Stimulated activated CD4-positive, alpha-beta T cell treated with anti-CD3 and anti-CD28 coated beads, Interleukin-12 subunit alpha, Interleukin-12 subunit beta, amount 100 ng/mL, for 4 hours (primary cell): Measurements from ENCODE around the gene BLVRB.
"Not testable (repeated sequence)": the region's sequence is repeated elsewhere in the genome, so short reads cannot be mapped to it uniquely, and the experiment has no call there.

Source experiments
- DNase-seq: peaks from one replicate; pipeline ENCODE4 v3.0.0-alpha.2; 2020

Gene BLVRB

GRCh38 chr19:40465557-40466218 is at the start of gene BLVRB:
TSS of gene BLVRB (minus strand) at chr19:40465745. CDS start at chr19:40465688, 57 bp downstream.
- DNase-seq: peak; percentile 100

GRCh38 chr19:40513741-40514315 is 48.3 kb upstream of the BLVRB start:
- no peak for DNase-seq

- no peak for DNase-seq
These were observed 47.8 kb upstream of the BLVRB start for GRCh38 chr19:40513345-40513678.

GRCh38 chr19:40512473-40513344 is 47.2 kb upstream of the BLVRB start:
- DNase-seq: no peak

- DNase-seq: no peak
These were observed 46.5 kb upstream of the BLVRB start for GRCh38 chr19:40512110-40512472.

- DNase-seq: no peak
These were observed 45.9 kb upstream of the BLVRB start for GRCh38 chr19:40511487-40511886.

DNA sequence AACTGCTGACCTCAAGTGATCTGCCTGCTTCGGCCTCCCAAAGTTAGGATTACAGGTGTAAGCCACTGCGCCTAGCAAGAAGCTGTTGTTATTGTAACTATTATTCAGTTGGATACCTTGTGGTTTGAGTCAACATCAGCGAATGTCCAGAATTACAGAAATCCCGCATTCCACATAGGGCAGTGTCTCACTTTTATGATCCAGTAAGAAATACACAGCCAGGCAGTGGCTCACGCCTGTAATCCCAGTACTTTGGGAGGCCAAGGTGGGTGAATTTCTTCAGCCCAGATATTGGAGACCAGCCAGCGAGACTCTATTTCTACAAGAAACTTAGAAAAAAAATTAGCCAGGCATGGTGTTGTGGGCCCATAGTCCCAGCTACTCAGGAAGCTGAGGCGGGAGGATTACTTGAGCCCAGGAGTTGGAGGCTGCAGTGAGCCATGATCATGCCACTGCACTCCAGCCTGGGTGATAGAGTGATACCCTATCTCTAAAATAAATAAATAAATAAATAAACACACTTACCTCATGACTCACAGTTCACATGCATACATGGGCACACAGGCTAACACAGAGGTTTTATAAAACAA is 45.1 kb upstream of the BLVRB start:
- DNase-seq: no peak

- no peak for DNase-seq
These were observed 43.3 kb upstream of the BLVRB start for GRCh38 chr19:40508739-40509260.

DNA sequence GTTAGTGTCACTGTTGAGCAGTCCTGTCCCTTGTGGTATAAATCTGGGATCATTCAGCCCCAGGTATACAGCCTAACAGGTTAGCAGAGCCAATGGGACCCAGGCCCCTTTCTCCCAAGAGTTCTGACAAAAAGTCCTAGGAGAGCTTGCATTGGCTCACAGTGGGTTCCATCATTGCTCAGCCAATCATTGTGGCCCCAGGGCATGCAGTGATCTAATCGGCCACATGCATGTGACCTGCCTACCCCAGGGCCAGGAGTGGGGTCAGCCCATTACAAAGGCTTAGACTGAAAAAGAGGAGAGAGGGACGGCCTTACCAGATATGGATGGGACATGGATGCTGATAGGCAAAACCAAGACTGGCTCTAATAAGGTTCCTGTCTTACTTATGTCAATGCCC is 42.3 kb upstream of the BLVRB start:
- no peak for DNase-seq

- DNase-seq: no peak
These were observed 40.6 kb upstream of the BLVRB start for GRCh38 chr19:40506099-40506498.

GRCh38 chr19:40503320-40503695 is 37.8 kb upstream of the BLVRB start:
- DNase-seq: no peak

DNA sequence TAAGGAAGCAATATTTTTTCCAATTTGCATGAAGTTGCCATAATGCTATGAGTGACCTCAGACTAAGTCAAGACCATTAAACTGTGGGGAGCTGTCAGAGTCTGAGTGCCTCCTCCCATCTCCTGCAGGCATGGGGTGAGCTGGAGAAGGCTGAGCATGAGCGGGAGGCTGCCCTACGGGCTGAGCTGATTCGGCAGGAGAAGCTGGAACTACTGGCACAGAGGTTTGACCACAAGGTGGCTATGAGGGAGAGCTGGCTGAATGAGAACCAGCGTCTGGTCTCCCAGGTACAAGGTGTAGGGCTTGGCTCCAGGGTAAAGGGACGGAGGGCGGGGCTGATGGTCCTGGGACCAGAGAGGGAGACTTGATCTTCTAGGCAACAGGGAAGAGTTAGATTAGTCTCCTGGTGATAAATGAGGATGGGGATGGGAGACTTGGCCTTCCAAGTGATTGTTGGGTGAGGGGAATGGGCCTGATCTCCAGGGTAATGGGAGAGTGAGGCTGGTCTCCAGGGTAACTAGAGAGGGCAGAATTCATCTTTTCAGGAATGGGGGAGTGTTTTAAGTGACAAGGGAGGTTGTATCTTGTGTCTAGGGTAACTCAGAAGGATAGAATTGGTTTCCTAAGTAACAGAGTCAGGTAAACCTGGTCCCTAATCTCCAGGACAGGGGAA is 37.2 kb upstream of the BLVRB start:
- DNase-seq: no peak

GRCh38 chr19:40502081-40502480 is 36.5 kb upstream of the BLVRB start:
- DNase-seq: no peak

DNA sequence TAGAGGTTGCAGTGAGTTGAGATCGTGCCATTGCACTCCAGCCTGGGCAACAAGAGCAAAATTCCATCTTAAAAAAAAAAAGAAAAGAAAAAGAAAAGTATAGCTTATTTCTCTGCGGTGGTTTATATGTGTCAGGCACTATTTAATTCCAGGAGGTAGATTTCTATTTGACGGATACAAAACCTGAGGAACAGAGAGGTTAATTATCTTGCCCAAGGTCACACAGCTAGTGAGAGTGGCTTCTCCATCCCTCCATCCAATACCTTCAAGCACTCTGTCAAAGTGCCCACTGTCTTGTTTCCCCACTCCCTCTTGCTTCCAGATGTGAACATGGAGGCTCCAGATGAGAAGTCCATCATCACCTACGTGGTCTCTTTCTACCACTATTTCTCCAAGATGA is 36.1 kb upstream of the BLVRB start:
- no peak for DNase-seq

DNA sequence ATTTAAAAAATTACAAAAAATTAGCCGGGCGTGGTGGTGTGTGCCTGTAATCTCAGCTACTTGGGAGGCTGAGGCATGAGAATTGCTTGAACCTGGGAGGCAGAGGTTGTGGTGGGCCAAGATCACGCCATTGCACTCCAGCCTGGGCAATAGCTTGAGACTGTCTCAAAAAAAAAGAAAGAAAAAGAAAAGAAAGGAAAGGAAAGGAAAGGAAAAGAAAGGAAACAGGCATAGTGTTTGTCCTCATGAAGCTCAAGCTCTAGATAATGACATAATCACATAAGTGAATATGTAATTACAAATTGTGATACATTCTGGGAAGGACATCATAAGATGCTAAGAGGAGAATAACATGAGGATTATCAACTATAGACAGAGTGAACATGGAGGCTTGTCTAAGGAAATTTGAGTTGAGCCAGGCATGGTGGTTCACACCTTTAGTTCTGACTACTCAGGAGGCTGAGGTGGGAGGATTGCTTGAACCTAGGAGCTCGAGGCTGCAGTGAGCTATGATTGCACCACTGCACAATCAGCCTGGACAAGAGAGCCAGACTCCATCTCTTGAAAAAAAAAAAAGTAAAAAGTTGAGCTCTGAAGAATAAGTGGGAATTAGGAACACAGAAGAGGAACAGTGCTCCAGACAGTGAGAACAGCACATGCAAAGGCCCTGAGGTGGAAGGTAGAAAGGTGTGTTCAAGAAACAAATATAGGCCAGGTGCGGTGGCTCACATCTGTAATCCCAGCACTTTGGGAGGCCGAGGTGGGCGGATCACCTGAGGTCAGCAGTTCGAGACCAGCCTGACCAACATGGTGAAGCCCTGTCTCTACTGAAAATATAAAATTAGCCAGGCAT is 35.4 kb upstream of the BLVRB start:
- DNase-seq: not testable (repeated sequence)

GRCh38 chr19:40499320-40499719 is 33.8 kb upstream of the BLVRB start:
- no peak for DNase-seq

DNA sequence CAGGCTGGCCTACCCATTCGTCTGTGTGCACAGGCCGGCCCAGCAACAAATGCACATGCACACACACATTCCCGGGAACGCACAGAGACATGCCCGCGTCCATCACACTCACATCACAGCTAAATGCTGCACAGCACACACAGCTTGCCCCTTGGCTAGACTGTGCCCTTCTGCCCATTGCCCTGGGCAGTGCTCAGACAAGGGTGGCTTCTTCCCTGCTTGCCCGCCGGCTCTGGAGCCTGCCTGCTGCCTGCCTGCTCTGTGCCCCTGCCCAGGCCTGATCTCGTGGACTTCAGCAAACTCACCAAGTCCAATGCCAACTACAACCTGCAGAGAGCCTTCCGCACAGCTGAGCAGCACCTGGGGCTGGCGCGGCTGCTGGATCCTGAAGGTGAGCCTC is 31.7 kb upstream of the BLVRB start:
- no peak for DNase-seq

DNA sequence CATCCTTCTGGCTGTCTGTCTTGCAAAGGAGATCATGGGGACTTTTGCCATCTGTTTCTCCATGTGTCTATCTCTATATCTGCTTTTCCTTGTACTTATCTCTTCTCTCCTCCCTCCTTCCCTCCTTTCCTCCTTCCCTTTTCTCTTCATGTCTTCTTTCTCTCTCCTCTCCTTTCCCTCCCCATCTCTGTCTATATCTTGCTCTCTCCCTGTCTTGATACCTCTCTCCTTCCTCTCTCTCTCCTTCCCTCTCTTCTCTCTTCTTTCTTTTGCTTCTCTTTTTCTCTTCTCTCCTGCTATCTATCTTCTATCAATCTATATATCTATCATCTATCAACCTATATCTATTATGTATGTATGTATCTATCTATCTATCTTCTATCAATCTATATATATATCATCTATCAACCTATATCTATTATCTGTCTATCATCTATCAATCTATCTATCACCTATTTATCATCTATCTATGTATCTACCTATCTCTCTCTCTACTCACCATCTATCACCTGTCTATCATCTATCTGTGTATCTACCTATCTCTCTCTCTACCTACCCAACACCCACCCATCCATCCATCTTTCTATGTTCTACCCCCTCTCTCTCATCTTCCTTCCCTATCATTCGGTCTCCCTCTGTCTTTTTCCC is 28.8 kb upstream of the BLVRB start:
- no peak for DNase-seq

- DNase-seq: no peak
These were observed 28.2 kb upstream of the BLVRB start for GRCh38 chr19:40493778-40494177.

DNA sequence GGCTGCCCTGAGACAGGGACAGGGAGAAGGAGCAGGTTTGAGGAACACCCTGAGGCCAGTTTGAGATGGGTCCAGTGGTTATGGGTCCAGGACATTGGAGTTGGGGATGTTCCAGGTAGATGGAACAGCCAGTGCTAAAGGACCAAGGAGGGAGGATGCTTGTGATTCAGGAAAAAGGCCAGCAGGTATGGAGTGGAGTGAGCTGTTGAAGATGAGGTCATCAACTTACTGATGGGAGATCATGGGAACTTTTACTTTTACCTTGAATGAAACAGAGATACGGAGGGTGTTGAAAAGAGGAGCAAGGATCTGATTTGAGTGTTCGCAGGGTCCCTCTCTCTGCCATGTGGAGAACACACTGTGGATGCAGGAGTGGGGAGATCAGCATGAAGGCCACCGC is 26.7 kb upstream of the BLVRB start:
- no peak for DNase-seq

DNA sequence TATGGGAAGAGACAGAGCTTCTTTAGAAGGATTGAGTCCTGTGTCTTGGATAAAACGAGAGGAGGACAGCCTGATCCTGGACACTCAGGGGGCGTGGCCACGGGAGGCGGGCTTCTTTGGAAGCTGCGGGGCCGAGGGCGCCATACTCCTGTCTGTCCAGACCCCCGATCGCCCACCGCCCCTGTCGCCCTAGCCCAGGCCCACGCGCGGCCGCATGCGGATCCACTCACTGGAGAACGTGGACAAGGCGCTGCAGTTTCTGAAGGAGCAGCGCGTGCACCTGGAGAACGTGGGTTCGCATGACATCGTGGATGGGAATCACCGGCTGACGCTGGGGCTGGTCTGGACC is 24.3 kb upstream of the BLVRB start:
- no peak for DNase-seq

GRCh38 chr19:40486017-40486416 is 20.5 kb upstream of the BLVRB start:
- no peak for DNase-seq
